Activated CD4-positive, alpha-beta T cell treated with anti-CD3 and anti-CD28 coated beads for 36 hours (primary cell): ENCODE measurements around the gene ING2. TPM values are rescaled to one million over a fixed set of nuclear protein-coding genes. Genes with fewer than 3 reads are reported as not detected.
"Not testable (repeated sequence)": the region's sequence is repeated elsewhere in the genome, so short reads cannot be mapped to it uniquely, and the experiment has no call there.

ENCODE experiments used
- ATAC-seq: fragments of 200-7000 bp; cut with Tn5 transposase; one replicate; pipeline ENCODE4 v1.10.0; 2021; ENCODE audit warnings: mild to moderate bottlenecking, moderate library complexity
- CTCF ChIA-PET: fragments of 350-600 bp; sonication (Branson Sonifier 250); formaldehyde crosslinking; loops from one replicate; lab custom pipeline; 2021; ENCODE audit warnings: antibody characterized with exemption; lab: Charles Lee
- POLR2A ChIA-PET: fragments of 350-600 bp; sonication (Branson Sonifier 250); formaldehyde crosslinking; loops from one replicate; lab custom pipeline; 2021; ENCODE audit warnings: antibody characterized with exemption, inconsistent platforms; lab: Charles Lee
- DNase-seq: peaks from one replicate; pipeline ENCODE4 v3.0.0-alpha.2; 2020
- H3K27ac Mint-ChIP-seq: one replicate; pipeline ENCODE4 v1.8.0; 2021; ENCODE audit warnings: mixed read lengths
- H3K27me3 Mint-ChIP-seq: one replicate; pipeline ENCODE4 v1.8.0; 2021; ENCODE audit warnings: mixed read lengths
- H3K36me3 Mint-ChIP-seq: one replicate; pipeline ENCODE4 v1.8.0; 2021; ENCODE audit warnings: low read depth, mixed read lengths
- H3K4me1 Mint-ChIP-seq: one replicate; pipeline ENCODE4 v1.8.0; 2021; ENCODE audit warnings: mixed read lengths
- H3K4me3 Mint-ChIP-seq: one replicate; pipeline ENCODE4 v1.8.0; 2021; ENCODE audit warnings: mild to moderate bottlenecking, moderate library complexity, mixed read lengths
- H3K9me3 Mint-ChIP-seq: one replicate; pipeline ENCODE4 v1.8.0; 2021; ENCODE audit warnings: low read depth, mixed read lengths
- intact Hi-C, 2 experiments: fragments of 100-400 bp; cut with DNase I in 1 of 2; cut with micrococcal nuclease in 1 of 2; formaldehyde crosslinking; loops; one replicate each; pipeline versions ENCODE4 v1.14.2 to v1.15.1; 2022 to 2024; cut with DNase I, micrococcal nuclease
- total RNA-seq, 2 experiments: library from RNA; stranded (reverse); gene quantifications; one replicate each; pipeline ENCODE4 v1.2.3, GENCODE V29; 2021

The ING2 gene
- total RNA-seq, 2 experiments from 2014 or later: 19.9 to 30.0 TPM

DNA sequence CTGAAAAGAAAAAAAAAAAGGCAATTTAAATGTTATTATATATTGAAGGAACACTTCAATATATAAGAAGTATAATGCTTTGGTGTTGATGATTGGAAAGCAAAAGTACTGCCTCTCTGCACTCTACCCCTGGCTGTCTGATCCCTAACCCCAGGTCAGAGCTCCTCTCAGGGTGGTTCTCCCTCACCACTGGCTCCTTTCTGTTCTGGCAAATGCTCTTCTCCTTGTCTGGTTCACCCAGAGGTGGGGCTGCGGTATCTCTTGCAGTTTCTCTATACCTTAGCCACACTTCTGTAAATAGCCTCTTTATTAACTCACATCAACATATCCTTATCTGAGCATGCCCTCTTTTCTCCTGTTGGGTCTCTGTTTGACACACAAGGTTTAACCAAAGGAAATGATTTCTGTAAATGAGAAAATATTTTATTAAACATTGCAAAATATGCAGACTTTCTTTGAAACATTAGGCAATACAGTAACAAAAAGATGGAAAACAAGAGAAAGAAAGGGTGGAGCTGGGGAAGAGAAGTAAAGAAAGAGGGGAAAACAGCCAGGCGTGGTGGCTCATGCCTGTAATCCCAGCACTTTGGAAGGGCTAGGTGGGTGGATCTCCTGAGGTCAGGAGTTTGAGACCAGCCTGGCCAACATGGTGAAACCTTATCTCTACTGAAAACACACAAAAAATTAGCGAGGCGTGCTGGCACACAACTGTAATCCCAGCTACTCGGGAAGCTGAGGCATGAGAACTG, 45.7 kb downstream of the ING2 start:
- Mint-ChIP-seq H3K27me3 (peaks cover 19% of the 10 kb centered on the region), H3K4me1 (no peaks in the 10 kb centered on the region), H3K9me3 (peaks cover 4% of the 10 kb centered on the region), H3K27ac (no peak overlapping the region), H3K4me3 (no peak overlapping the region), H3K36me3 (no peaks in the 10 kb centered on the region)
- DNase-seq (no peak), ATAC-seq (no peak)
- ChIA-PET POLR2A (no interaction called here), CTCF (interaction anchor here (1.5 kb wide), 1 partner anchor 10 kb away, joined by 3 read pairs; no protein-coding TSS in a partner anchor)
- intact Hi-C loops: no loop called here

- Mint-ChIP-seq H3K4me3 (no peak overlapping the region), H3K27ac (no peak overlapping the region), H3K27me3 (peaks cover 14% of the 10 kb centered on the region), H3K36me3 (no peaks in the 10 kb centered on the region), H3K4me1 (no peaks in the 10 kb centered on the region), H3K9me3 (peaks cover 4% of the 10 kb centered on the region)
- DNase-seq (no peak), ATAC-seq (no peak)
- CTCF ChIA-PET: no interaction called here
- intact Hi-C loops: no loop called here
- POLR2A ChIA-PET: no interaction called here
Measured at GRCh38 chr4:183552274-183553146, 47.7 kb downstream of the ING2 start.

- H3K4me1 Mint-ChIP-seq, CTCF ChIA-PET, H3K9me3 Mint-ChIP-seq, intact Hi-C loops, H3K36me3 Mint-ChIP-seq, DNase-seq, H3K4me3 Mint-ChIP-seq, POLR2A ChIA-PET, ATAC-seq, H3K27ac Mint-ChIP-seq: not testable (repeated sequence)
- H3K27me3 Mint-ChIP-seq: peaks cover 11% of the 10 kb centered on the region
Measured at GRCh38 chr4:183553147-183553478, 48.3 kb downstream of the ING2 start.

GRCh38 chr4:183553601-183554345, 48.9 kb downstream of the ING2 start:
- intact Hi-C loops: no loop called here
- no peaks in the 10 kb centered on the region for H3K4me1 Mint-ChIP-seq
- H3K27me3 Mint-ChIP-seq: peaks cover 6% of the 10 kb centered on the region
- ATAC-seq: no peak
- H3K27ac Mint-ChIP-seq: no peak overlapping the region
- no peaks in the 10 kb centered on the region for H3K36me3 Mint-ChIP-seq
- peak; percentile 13 for DNase-seq
- H3K9me3 Mint-ChIP-seq: peaks cover 4% of the 10 kb centered on the region
- CTCF ChIA-PET: no interaction called here
- no peak overlapping the region for H3K4me3 Mint-ChIP-seq
- POLR2A ChIA-PET: no interaction called here

DNA sequence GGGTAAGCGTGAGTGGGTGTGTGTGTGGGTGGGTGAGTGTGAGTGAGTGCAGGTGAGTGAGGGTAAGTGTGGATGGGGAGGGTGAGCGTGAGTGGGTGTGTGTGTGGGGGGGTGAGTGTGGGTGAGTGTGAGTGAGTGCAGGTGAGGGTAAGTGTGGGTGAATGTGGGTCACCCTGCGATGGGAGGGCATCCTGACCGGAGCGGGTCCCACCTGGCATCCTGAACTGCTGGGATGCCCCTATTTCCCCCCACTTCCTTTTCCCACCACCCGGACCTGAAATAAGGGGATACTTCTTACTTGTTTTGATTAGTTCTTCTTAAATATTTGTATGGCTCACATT, 49.5 kb downstream of the ING2 start:
- ChIA-PET POLR2A (no interaction called here), CTCF (no interaction called here)
- DNase-seq (no peak), ATAC-seq (no peak)
- peaks cover 4% of the 10 kb centered on the region for H3K9me3 Mint-ChIP-seq
- no peaks in the 10 kb centered on the region for H3K36me3 Mint-ChIP-seq
- intact Hi-C loops: no loop called here
- H3K27ac Mint-ChIP-seq: no peak overlapping the region
- H3K27me3 Mint-ChIP-seq: peaks cover 10% of the 10 kb centered on the region
- no peaks in the 10 kb centered on the region for H3K4me1 Mint-ChIP-seq
- no peak overlapping the region for H3K4me3 Mint-ChIP-seq

DNA sequence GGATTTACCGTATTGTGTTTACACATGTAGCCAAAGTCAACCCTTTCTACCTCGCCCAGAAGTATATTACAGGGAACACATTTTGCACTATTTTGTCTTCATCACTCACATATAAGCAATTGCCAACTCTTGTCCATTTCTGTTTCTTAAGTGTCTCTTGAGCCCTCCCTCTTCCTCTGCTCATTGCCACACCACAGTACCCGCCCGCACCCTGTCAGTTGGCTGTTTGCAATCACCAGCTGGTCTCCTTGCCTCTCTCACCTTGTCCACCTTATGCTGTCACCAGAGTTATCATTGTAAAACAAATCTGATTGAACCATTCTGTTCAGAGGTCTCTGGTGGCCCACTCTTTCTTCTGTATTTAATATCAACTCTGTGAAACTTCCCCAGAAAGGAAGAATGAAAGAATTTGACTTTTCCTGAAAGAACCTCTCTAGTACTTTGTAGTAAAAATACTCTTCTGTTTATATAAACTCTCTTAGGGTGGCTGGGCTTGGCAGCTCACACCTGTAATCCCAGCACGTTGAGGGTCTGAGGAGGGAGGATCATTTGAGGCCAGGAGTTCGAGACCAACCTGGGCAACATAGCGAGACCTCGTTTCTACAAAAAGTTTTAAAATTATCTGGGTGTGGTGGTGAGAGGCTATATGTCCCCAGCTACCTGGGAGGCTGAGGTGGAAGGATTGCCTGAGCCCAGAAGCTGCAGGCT, 50.2 kb downstream of the ING2 start:
- ATAC-seq (no peak), DNase-seq (no peak)
- intact Hi-C loops: no loop called here
- no peak overlapping the region for H3K4me3 Mint-ChIP-seq
- no peak overlapping the region for H3K27ac Mint-ChIP-seq
- ChIA-PET CTCF (no interaction called here), POLR2A (interaction anchor here (0.7 kb wide), 1 partner anchor 50 kb away, joined by 9 read pairs; no protein-coding TSS in a partner anchor)
- H3K27me3 Mint-ChIP-seq: peaks cover 7% of the 10 kb centered on the region
- H3K9me3 Mint-ChIP-seq: peaks cover 4% of the 10 kb centered on the region
- no peaks in the 10 kb centered on the region for H3K4me1 Mint-ChIP-seq
- no peaks in the 10 kb centered on the region for H3K36me3 Mint-ChIP-seq

- ATAC-seq (no peak), DNase-seq (no peak)
- CTCF ChIA-PET: interaction anchor here (0.6 kb wide), 1 partner anchor 1199 kb away, joined by 3 read pairs; no protein-coding TSS in a partner anchor
- Mint-ChIP-seq H3K36me3 (no peaks in the 10 kb centered on the region), H3K4me3 (no peak overlapping the region), H3K4me1 (no peaks in the 10 kb centered on the region), H3K27me3 (peaks cover 6% of the 10 kb centered on the region), H3K27ac (no peak overlapping the region), H3K9me3 (peaks cover 4% of the 10 kb centered on the region)
- POLR2A ChIA-PET: interaction anchor here (0.6 kb wide), 1 partner anchor 8 kb away, joined by 4 read pairs; no protein-coding TSS in a partner anchor
- intact Hi-C loops: no loop called here
Measured at GRCh38 chr4:183556947-183557346, 52.1 kb downstream of the ING2 start.

DNA sequence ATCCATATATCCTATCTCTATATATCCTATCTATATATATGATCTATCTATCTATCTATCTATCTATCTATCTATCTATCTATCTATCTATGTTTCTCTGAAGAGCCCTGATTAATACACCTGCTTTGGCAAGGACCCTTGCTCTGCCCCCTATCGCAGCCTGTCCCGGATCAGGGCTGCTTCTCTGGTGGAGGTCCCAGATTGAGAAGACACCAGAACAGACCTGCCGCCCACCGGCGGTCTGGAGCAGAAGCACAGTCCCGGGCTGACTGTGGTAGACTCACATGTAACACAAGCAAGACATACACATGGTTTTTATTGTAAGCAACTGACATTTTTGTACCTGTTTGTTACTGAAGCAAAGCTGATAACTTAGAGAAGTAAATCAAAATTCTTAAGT, 52.8 kb downstream of the ING2 start:
- ChIA-PET POLR2A (no interaction called here), CTCF (no interaction called here)
- ATAC-seq (no peak), DNase-seq (no peak)
- Mint-ChIP-seq H3K27ac (no peak overlapping the region), H3K4me3 (no peak overlapping the region), H3K9me3 (peaks cover 2% of the 10 kb centered on the region), H3K36me3 (no peaks in the 10 kb centered on the region), H3K4me1 (no peaks in the 10 kb centered on the region), H3K27me3 (peaks cover 8% of the 10 kb centered on the region)
- intact Hi-C loops: no loop called here

GRCh38 chr4:183558873-183559272, 54.0 kb downstream of the ING2 start:
- Mint-ChIP-seq H3K9me3 (no peaks in the 10 kb centered on the region), H3K27ac (no peak overlapping the region), H3K4me3 (no peak overlapping the region), H3K4me1 (no peaks in the 10 kb centered on the region), H3K36me3 (no peaks in the 10 kb centered on the region), H3K27me3 (peaks cover 8% of the 10 kb centered on the region)
- ATAC-seq: no peak
- ChIA-PET POLR2A (no interaction called here), CTCF (no interaction called here)
- no peak for DNase-seq
- intact Hi-C loops: no loop called here

- Mint-ChIP-seq H3K27ac (no peak overlapping the region), H3K36me3 (no peaks in the 10 kb centered on the region), H3K4me3 (no peak overlapping the region), H3K9me3 (no peaks in the 10 kb centered on the region), H3K27me3 (peaks cover 17% of the 10 kb centered on the region), H3K4me1 (peaks cover 2% of the 10 kb centered on the region)
- intact Hi-C loops: no loop called here
- DNase-seq (no peak), ATAC-seq (no peak)
- POLR2A ChIA-PET: no interaction called here
- CTCF ChIA-PET: interaction anchor here (0.6 kb wide), 1 partner anchor 75 kb away, joined by 3 read pairs; no protein-coding TSS in a partner anchor
Measured at GRCh38 chr4:183561905-183562304, 57.0 kb downstream of the ING2 start.
